Peyer's patch (tissue), 4 donors: Measurements from ENCODE around the gene MAP2K2. TPM values are rescaled to one million over a fixed set of nuclear protein-coding genes. Genes with fewer than 3 reads are reported as not detected.
A peak's percentile ranks its signal among the peaks of the same experiment; 100 is the strongest.

ENCODE experiments used
- DNase-seq, 3 donors: peaks; one replicate each; pipeline ENCODE4 v3.0.0-alpha.2; 2017 to 2019
- H3K27ac ChIP-seq, 4 donors: fragments of 200-600 bp; sonication (generic); one replicate each; pipeline ENCODE4 v1.5.1; 2016 to 2019
- H3K27me3 ChIP-seq, 2 donors: fragments of 200-600 bp; sonication (generic); one replicate each; pipeline ENCODE4 v1.5.1; 2019
- H3K36me3 ChIP-seq, 3 donors: fragments of 200-600 bp; sonication (generic); one replicate each; pipeline ENCODE4 v1.5.1; 2016 to 2019
- H3K4me1 ChIP-seq, 4 donors: fragments of 200-600 bp; sonication (generic); one replicate each; pipeline ENCODE4 v1.5.1; 2016 to 2019
- H3K4me3 ChIP-seq, 4 donors: fragments of 200-600 bp; sonication (generic); 1 replicate in 3 of 4; 2 replicates in 1 of 4; pipeline ENCODE4 v1.5.1; 2016 to 2019; ENCODE audit warnings: mild to moderate bottlenecking in 1 of 4
- H3K9me3 ChIP-seq, 4 donors: fragments of 200-600 bp; sonication (generic); one replicate each; pipeline ENCODE4 v1.5.1; 2016 to 2019; ENCODE audit warnings: mild to moderate bottlenecking in 1 of 4
- CTCF ChIP-seq, 6 experiments: fragments of 450-650 bp in 4 of 6; fragments of 200-600 bp in 2 of 6; sonication (generic) in 1 of 6; IDR thresholded peaks; one replicate each; pipeline ENCODE4 v1.5.1; 2017 to 2019; ENCODE audit warnings: antibody characterized with exemption in 6 of 6, mild to moderate bottlenecking in 3 of 6, moderate library complexity in 1 of 6
- POLR2A ChIP-seq, 2 donors: fragments of 450-650 bp; IDR thresholded peaks; one replicate each; pipeline ENCODE4 v1.5.1; 2017; ENCODE audit warnings: antibody characterized with exemption in 2 of 2, mild to moderate bottlenecking in 2 of 2, moderate library complexity in 2 of 2
- total RNA-seq, 4 donors: library from RNA; depleted of rRNA; stranded (reverse); fragments of >200 nt; gene quantifications; one replicate each; pipeline ENCODE4 v1.1.0, GENCODE V29; 2016

The MAP2K2 gene
- total RNA-seq, 4 donors from 2014 or later: 168 to 283 (median 220) TPM

- no peaks in the 10 kb centered on the region for H3K9me3 ChIP-seq
- TF ChIP-seq POLR2A (IDR thresholded peaks at IDR 0.05): no peak
- no peak for TF ChIP-seq CTCF (IDR thresholded peaks at IDR 0.05)
- no peak for DNase-seq
- H3K36me3 ChIP-seq: peaks cover 0 to 4% (median 0%) of the 10 kb centered on the region in 3 donors
- no peaks in the 10 kb centered on the region for H3K27me3 ChIP-seq
- H3K4me3 ChIP-seq: peak overlapping the region; percentile 85 to 100 (median 96)
- H3K27ac ChIP-seq: peak overlapping the region; percentile 96 to 100 (median 98)
- H3K4me1 ChIP-seq: peaks cover 5 to 66% (median 55%) of the 10 kb centered on the region in 4 donors
These were observed 61.2 kb downstream of the MAP2K2 start for GRCh38 chr19:4062419-4063368.

GRCh38 chr19:4061683-4062418 lies 62.1 kb downstream of the MAP2K2 start:
- Histone ChIP-seq H3K4me1 (peaks cover 5 to 68% (median 55%) of the 10 kb centered on the region in 4 donors), H3K9me3 (no peaks in the 10 kb centered on the region), H3K27me3 (no peaks in the 10 kb centered on the region), H3K36me3 (peaks cover 0 to 4% (median 0%) of the 10 kb centered on the region in 3 donors), H3K4me3 (peak overlapping the region in 3 of 4 donors; percentile 35 to 100 (median 99)), H3K27ac (peak overlapping the region; percentile 96 to 100 (median 98))
- TF ChIP-seq CTCF (IDR thresholded peaks at IDR 0.05): no peak
- no peak for TF ChIP-seq POLR2A (IDR thresholded peaks at IDR 0.05)
- DNase-seq: peak in 2 of 3 donors; percentile 87 to 89

- TF ChIP-seq CTCF (IDR thresholded peaks at IDR 0.05): no peak
- TF ChIP-seq POLR2A (IDR thresholded peaks at IDR 0.05): peak; percentile 63 to 86
These were observed 62.7 kb downstream of the MAP2K2 start for GRCh38 chr19:4061178-4061682.

GRCh38 chr19:4060621-4061177 lies 63.2 kb downstream of the MAP2K2 start:
- peak overlapping the region; percentile 96 to 100 (median 98) for H3K27ac ChIP-seq
- H3K9me3 ChIP-seq: no peaks in the 10 kb centered on the region
- TF ChIP-seq POLR2A (IDR thresholded peaks at IDR 0.05) (no peak), CTCF (IDR thresholded peaks at IDR 0.05) (no peak)
- peaks cover 0 to 11% (median 0%) of the 10 kb centered on the region in 3 donors for H3K36me3 ChIP-seq
- peak in 1 of 3 donors; percentile 77 for DNase-seq
- peak overlapping the region; percentile 17 to 100 (median 67) for H3K4me3 ChIP-seq
- no peaks in the 10 kb centered on the region for H3K27me3 ChIP-seq
- H3K4me1 ChIP-seq: peaks cover 5 to 77% (median 55%) of the 10 kb centered on the region in 4 donors

More at GRCh38 chr19:4061178-4061682, 62.7 kb downstream of the MAP2K2 start:
- DNase-seq: peak; percentile 68 to 98 (median 94)
- peaks cover 5 to 72% (median 55%) of the 10 kb centered on the region in 4 donors for H3K4me1 ChIP-seq
- H3K4me3 ChIP-seq: peak overlapping the region; percentile 17 to 100 (median 67)
- H3K9me3 ChIP-seq: no peaks in the 10 kb centered on the region
- H3K36me3 ChIP-seq: peaks cover 0 to 6% (median 0%) of the 10 kb centered on the region in 3 donors
- H3K27ac ChIP-seq: peak overlapping the region; percentile 96 to 100 (median 98)
- H3K27me3 ChIP-seq: no peaks in the 10 kb centered on the region
